ENCODE results near the gene DARS1. TPM values are rescaled to one million over a fixed set of nuclear protein-coding genes. Genes with fewer than 3 reads are reported as not detected.

DARS1 gene
- total RNA-seq, 6 experiments from 2014 or later = 65.6 to 74.3 (median 71.3) TPM

- H3K4me3 Mint-ChIP-seq = no peak overlapping the region
- no peaks in the 10 kb centered on the region for H3K9me3 Mint-ChIP-seq
- DNase-seq = no peak
- H3K27me3 Mint-ChIP-seq (ENCODE audit: insufficient read depth) = no peaks in the 10 kb centered on the region
- peaks cover 50% of the 10 kb centered on the region for H3K4me1 Mint-ChIP-seq (ENCODE audit: low read depth)
- no peak for TF ChIP-seq CTCF (IDR thresholded peaks at IDR 0.05)
- H3K27ac Mint-ChIP-seq = peak overlapping the region; percentile 91; the same call in 1 of the 2 replicates
- H3K36me3 Mint-ChIP-seq (ENCODE audit: low read depth) = peaks cover 42% of the 10 kb centered on the region
Observed at GRCh38 chr2:135949451-135950234, 35.8 kb downstream of the DARS1 start.

GRCh38 chr2:135948642-135949355 lies 36.6 kb downstream of the DARS1 start:
- peak; percentile 75 for DNase-seq
- Mint-ChIP-seq H3K27ac (peak overlapping the region; percentile 91), H3K4me3 (peak overlapping the region; percentile 31), H3K27me3 (ENCODE audit: insufficient read depth) (no peaks in the 10 kb centered on the region), H3K36me3 (ENCODE audit: low read depth) (peaks cover 42% of the 10 kb centered on the region), H3K4me1 (ENCODE audit: low read depth) (peaks cover 50% of the 10 kb centered on the region), H3K9me3 (no peaks in the 10 kb centered on the region)
- no peak for TF ChIP-seq CTCF (IDR thresholded peaks at IDR 0.05)

- Mint-ChIP-seq H3K27ac (peak overlapping the region; percentile 91), H3K9me3 (no peaks in the 10 kb centered on the region), H3K36me3 (ENCODE audit: low read depth) (peaks cover 45% of the 10 kb centered on the region), H3K4me1 (ENCODE audit: low read depth) (peaks cover 50% of the 10 kb centered on the region), H3K4me3 (peak overlapping the region; percentile 31; the same call in 1 of the 2 replicates), H3K27me3 (ENCODE audit: insufficient read depth) (no peaks in the 10 kb centered on the region)
- no peak for TF ChIP-seq CTCF (IDR thresholded peaks at IDR 0.05)
- DNase-seq = no peak
Observed at GRCh38 chr2:135948141-135948540, 37.3 kb downstream of the DARS1 start.

- DNase-seq = no peak
- Mint-ChIP-seq H3K9me3 (no peaks in the 10 kb centered on the region), H3K4me3 (no peak overlapping the region), H3K27me3 (ENCODE audit: insufficient read depth) (no peaks in the 10 kb centered on the region), H3K4me1 (ENCODE audit: low read depth) (peaks cover 50% of the 10 kb centered on the region), H3K27ac (no peak overlapping the region), H3K36me3 (ENCODE audit: low read depth) (peaks cover 45% of the 10 kb centered on the region)
- no peak for TF ChIP-seq CTCF (IDR thresholded peaks at IDR 0.05)
Observed at GRCh38 chr2:135947483-135947882, 37.9 kb downstream of the DARS1 start.

GRCh38 chr2:135945526-135945925 lies 39.9 kb downstream of the DARS1 start:
- H3K27ac Mint-ChIP-seq = no peak overlapping the region
- no peak for TF ChIP-seq CTCF (IDR thresholded peaks at IDR 0.05)
- H3K4me3 Mint-ChIP-seq = no peak overlapping the region
- peaks cover 40% of the 10 kb centered on the region for H3K36me3 Mint-ChIP-seq (ENCODE audit: low read depth)
- H3K27me3 Mint-ChIP-seq (ENCODE audit: insufficient read depth) = no peaks in the 10 kb centered on the region
- H3K9me3 Mint-ChIP-seq = no peaks in the 10 kb centered on the region
- peaks cover 40% of the 10 kb centered on the region for H3K4me1 Mint-ChIP-seq (ENCODE audit: low read depth)
- no peak for DNase-seq
